Measurements from ENCODE around the gene TNFRSF13B.
"Not testable (repeated sequence)": the region's sequence is repeated elsewhere in the genome, so short reads cannot be mapped to it uniquely, and the experiment has no call there.

TNFRSF13B gene

GRCh38 chr17:16971458-16972338, at the start of gene TNFRSF13B:
Gene TNFRSF13B, minus strand, starts transcription at chr17:16972118. Its CDS starts 43 bp downstream, at chr17:16972075.
- DNase-seq: no peak

DNA sequence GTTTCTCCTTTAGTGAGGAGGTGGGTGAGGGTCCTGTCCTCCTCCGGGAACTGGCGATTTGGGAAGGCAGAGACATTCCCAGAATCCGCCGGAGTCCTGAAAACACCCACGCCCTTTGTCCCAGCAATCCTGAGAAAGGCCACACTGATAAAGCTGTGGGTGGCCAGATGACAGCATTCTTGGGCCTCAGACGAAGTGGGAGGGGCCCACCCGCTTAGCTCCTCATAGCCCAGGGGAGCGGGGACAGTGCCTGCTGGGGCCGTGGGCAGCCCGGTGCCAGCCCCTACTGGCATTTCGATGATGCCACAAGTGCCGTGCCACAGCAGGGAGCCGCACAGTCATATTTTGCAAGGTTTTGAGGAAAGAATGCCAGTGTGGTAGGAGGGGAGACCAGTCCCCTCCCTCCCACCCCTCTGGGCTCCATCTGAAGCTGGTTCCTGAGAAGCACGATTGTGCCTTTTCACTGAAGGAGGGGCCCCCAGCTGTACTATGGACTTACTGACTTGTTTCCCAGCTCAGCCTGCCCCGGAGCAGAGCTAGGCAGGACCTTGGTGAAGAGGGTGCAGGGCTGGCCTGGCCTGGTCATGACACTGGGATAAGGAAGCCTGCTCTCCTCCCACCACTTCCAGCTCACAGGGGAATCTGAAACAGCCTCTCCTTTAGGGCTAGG, 49.4 kb upstream of the TNFRSF13B start:
- DNase-seq: no peak

DNA sequence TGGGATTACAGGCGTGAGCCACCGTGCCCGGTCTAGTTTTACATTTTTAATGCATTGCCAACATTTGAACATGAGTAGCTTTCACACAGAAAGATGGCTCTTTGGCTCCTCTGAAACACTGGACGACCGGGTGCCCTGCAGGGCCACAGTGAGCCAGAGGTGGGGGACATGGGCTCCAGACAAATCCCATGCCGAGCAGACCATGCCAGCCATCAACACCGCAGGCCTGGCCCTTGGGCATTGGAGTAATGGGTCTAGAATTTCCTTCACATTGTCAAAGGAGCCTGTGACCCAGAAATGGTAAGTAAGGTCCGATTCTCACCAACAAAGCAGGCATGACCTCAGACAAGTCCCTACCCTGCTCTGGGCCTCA, 48.9 kb upstream of the TNFRSF13B start:
- no peak for DNase-seq

- no peak for DNase-seq
Measured at GRCh38 chr17:17019891-17020456, 48.1 kb upstream of the TNFRSF13B start.

- DNase-seq: no peak
Measured at GRCh38 chr17:17019430-17019762, 47.5 kb upstream of the TNFRSF13B start.

- DNase-seq: no peak
Measured at GRCh38 chr17:17018612-17019429, 46.9 kb upstream of the TNFRSF13B start.

DNA sequence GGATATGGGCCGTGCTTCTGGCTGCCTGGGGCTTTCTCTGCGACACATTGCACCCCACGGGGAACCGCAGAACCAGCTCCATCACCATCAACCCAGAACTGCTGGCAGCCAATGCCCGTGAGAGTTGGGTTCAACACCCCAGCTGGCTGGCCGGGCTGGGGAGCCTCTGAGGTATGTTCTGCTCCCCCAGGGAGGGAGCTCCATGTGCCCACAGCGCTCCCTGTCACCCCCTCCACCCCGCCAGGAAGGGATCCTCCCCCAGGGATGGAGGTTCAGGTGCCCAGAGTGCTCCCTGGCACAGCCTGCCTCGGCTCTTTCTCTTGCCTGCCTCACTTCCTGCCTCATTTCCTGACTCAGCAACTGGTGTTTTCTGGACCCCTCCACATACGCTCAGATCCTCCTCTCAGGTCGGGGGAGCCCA, 46.1 kb upstream of the TNFRSF13B start:
- DNase-seq: no peak

DNA sequence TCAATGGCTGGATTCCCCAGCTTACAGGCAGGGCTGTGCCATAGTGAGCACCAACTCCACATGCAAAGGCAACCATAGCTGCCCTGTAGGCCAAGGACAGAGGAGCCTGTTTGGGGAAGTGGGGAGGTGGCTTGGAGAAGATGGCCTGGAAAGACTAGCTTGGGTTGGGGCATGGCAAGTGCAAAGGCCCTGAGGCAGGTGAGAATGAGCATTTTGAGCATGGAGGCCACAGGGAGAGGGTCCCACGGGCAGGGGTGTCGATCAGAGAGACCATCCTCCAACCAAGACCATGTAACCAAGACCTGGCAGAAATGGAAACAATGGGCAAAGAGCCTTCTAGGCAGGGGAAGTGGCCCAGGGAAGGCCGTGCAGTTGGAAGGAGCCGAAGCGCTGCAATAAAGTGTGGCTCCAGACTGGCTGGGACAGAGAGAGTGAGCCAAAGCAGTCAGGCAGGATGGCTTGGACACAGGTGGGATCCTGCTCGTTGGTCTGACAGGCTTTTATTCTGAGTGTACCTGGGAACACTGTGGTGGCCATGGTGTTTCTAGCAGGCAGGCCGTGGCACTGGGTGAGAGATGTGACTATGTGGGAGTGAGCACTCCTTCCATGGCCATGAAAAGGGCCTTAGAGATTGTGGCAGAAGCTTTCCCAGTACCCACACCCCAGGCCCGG, 45.6 kb upstream of the TNFRSF13B start:
- DNase-seq: no peak

GRCh38 chr17:17016199-17017197, 44.6 kb upstream of the TNFRSF13B start:
- DNase-seq: not testable (repeated sequence)

DNA sequence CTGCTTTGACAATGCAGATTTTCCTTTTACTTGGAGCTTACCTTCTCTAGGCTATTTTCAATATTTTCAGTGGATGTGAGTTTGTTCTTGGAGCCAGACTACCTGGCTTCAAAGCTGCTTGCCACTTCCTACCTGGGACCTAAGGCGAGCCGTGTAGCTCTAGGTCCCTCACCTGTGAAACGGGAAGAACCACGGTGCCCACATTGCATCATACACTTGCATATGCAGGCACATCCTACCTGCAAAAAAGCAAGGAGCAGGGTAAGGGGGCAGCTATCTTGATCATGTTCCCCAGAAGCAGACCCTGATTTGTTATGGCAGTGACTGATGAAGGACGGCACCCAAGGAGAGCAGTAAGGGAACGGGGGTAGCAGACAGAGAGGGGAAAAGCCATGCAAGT, 43.3 kb upstream of the TNFRSF13B start:
- no peak for DNase-seq

GRCh38 chr17:17014748-17015124, 42.8 kb upstream of the TNFRSF13B start:
- not testable (repeated sequence) for DNase-seq

DNA sequence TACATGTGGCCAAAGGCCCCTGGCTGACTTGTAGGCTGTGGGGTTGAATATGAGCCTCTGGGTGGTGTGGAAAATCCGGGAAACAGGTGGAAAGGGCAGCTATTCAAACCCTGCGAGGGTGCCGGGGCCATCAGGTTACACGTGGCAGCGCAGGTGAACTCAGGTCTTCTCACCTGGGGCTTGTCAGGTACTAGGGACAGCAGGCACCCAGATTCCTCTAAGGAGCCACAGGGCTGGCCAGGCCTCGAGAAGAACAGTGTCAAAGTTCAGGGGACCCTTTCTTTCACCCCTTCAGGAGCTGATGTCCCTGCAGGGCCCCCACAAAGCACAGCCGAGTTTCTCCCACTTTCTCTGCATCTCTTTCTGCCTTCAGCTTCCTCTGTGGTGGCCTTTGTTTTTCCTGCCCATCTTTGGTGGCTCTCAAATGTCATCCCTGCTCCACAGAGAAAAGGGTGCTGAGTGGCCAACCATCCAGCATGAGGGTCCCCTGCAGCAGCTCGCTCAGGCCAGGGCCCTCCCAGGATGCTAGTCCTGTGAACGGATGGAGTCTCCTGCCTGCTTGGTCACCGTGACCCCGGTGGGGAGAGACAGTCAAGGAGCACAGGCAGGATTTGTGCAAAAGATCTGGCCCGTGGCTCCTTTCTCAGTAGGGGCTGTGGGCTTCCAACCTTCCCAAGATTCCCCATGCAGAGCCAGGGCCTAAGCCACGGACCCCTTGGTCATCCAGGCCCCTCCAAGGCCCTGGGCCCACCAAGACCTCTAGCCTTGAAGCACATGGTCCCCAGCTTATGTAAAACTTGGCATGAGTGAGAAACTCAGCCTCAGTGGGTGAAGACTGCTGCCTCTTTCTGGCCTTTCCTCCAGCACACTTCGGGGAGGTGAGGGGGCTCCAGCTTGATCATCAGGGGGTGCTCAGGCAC, 42.2 kb upstream of the TNFRSF13B start:
- DNase-seq: not testable (repeated sequence)

DNA sequence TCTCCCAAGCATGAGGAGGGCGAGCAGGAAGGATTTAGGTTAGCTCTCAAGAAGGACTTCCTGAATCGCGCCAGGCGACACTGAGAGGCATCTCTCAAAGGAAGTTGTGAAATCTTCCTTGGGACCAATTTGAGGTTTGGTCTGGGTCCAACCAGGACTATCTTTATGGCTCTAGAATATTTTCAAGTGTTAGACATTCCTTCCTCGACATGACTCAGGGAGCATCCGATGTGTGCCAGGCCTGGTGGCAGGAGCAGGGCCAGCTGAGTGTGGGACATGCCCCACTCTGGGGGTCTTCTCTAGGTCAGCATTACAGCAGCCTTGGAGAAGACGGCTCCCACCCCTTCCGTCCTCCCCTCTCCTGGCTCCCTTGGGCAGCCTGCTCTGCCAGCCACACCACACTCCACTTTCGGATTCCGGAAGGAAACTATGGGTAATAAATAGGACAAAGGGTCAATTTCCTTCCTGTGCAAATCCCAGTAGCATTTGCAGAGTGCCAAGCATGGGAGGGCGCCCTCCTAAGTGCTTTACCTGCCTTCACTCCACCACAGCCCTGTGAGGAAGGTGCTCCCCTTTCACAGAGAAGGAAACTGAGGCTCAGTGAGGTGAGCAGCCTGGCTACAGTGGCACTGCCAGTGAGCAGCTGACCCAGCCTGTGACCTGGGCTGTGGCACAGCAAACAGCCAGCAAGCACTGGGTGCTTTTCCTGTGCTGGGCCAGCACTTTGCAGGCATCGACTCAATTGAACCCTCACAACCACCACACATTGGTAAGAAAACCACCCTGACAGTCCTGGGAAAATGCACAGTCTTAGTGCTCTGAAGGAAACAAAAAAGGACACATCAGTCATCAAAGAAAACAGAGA, 39.4 kb upstream of the TNFRSF13B start:
- DNase-seq: not testable (repeated sequence)

- not testable (repeated sequence) for DNase-seq
Measured at GRCh38 chr17:17010545-17011034, 38.7 kb upstream of the TNFRSF13B start.

GRCh38 chr17:17009972-17010371, 38.1 kb upstream of the TNFRSF13B start:
- DNase-seq: not testable (repeated sequence)

- not testable (repeated sequence) for DNase-seq
Measured at GRCh38 chr17:17008621-17009397, 36.9 kb upstream of the TNFRSF13B start.

GRCh38 chr17:17007891-17008290, 36.0 kb upstream of the TNFRSF13B start:
- not testable (repeated sequence) for DNase-seq

Data from NCI-H345 (cell line).